ENCODE results near the gene ASIC4.

ASIC4 gene

GRCh38 chr2:219571311-219572236, 57.3 kb downstream of the ASIC4 start, which contains the start of gene OBSL1:
OBSL1 (minus strand) TSS chr2:219571539; CDS start chr2:219571232, 307 bp downstream.
- no peaks in the 10 kb centered on the region for H3K27me3 ChIP-seq (replicated peaks in 2 of 5; ENCODE audit: control insufficient read depth in 4 of 5, insufficient read depth in 5 of 5, low read length in 4 of 5)
- no peaks in the 10 kb centered on the region for H3K9me3 ChIP-seq (ENCODE audit: control extremely low read depth in 1 of 5, control insufficient read depth in 4 of 5, insufficient read depth in 2 of 5, low read depth in 1 of 5, low read length in 4 of 5)
- peak within 1 kb of the TSS; percentile 53 to 86 (median 69) for H3K4me3 ChIP-seq (ENCODE audit: control insufficient read depth in 1 of 7, extremely low read depth in 1 of 7, insufficient read depth in 4 of 7, low read depth in 2 of 7, low read length in 6 of 7)
- WGBS (ENCODE audit: insufficient coverage) = 7% methylated on average over 34 of the region's 42 CpGs
- CTCF ChIA-PET = interaction anchor here (0.7 to 2.2 kb wide), 10 partner anchors 11 to 72 kb away, joined by 3 to 18 read pairs (median 6); partner anchors contain the start of genes CHPF and TMEM198
- POLR2A ChIA-PET = interaction anchor here (0.8 to 1.6 kb wide), 4 partner anchors 11 to 26 kb away, joined by 3 to 6 read pairs (median 3); partner anchors contain the start of gene STK11IP
- peak; percentile 52 to 63 (median 59) for DNase-seq
- H3K27ac ChIP-seq (ENCODE audit: insufficient read depth in 1 of 2, low read depth in 1 of 2, low read length in 2 of 2, poor library complexity in 1 of 2, severe bottlenecking in 2 of 2) = peak within 1 kb of the TSS in 1 of 2 experiments; percentile 58
- peaks cover 0 to 22% (median 13%) of the 10 kb centered on the region in 4 experiments for H3K36me3 ChIP-seq (ENCODE audit: control insufficient read depth in 4 of 4, insufficient read depth in 4 of 4, low read length in 3 of 4)
- peaks cover 0 to 17% (median 15%) of the 10 kb centered on the region in 4 experiments for H3K4me1 ChIP-seq (ENCODE audit: control extremely low read depth in 1 of 4, control insufficient read depth in 4 of 4, insufficient read depth in 4 of 4, low read length in 3 of 4)

- H3K27ac ChIP-seq (ENCODE audit: insufficient read depth in 1 of 2, low read depth in 1 of 2, low read length in 2 of 2, poor library complexity in 1 of 2, severe bottlenecking in 2 of 2) = peak within 1 kb of the TSS in 1 of 2 experiments; percentile 58
These were observed 58.1 kb downstream of the ASIC4 start, which contains the start of gene INHA for GRCh38 chr2:219572237-219573001. INHA (plus strand) TSS chr2:219572310; CDS start chr2:219572375, 65 bp downstream.

GRCh38 chr2:219573166-219573565, 58.9 kb downstream of the ASIC4 start:
- Histone ChIP-seq H3K27ac (ENCODE audit: insufficient read depth in 1 of 2, low read depth in 1 of 2, low read length in 2 of 2, poor library complexity in 1 of 2, severe bottlenecking in 2 of 2) (no peak overlapping the region), H3K4me3 (ENCODE audit: control insufficient read depth in 1 of 7, extremely low read depth in 1 of 7, insufficient read depth in 4 of 7, low read depth in 2 of 7, low read length in 6 of 7) (no peak overlapping the region), H3K4me1 (ENCODE audit: control extremely low read depth in 1 of 4, control insufficient read depth in 4 of 4, insufficient read depth in 4 of 4, low read length in 3 of 4) (peaks cover 0 to 17% (median 15%) of the 10 kb centered on the region in 4 experiments), H3K27me3 (replicated peaks in 2 of 5; ENCODE audit: control insufficient read depth in 4 of 5, insufficient read depth in 5 of 5, low read length in 4 of 5) (peaks cover 0 to 4% (median 0%) of the 10 kb centered on the region in 5 experiments), H3K36me3 (ENCODE audit: control insufficient read depth in 4 of 4, insufficient read depth in 4 of 4, low read length in 3 of 4) (peaks cover 0 to 7% (median 4%) of the 10 kb centered on the region in 4 experiments), H3K9me3 (ENCODE audit: control extremely low read depth in 1 of 5, control insufficient read depth in 4 of 5, insufficient read depth in 2 of 5, low read depth in 1 of 5, low read length in 4 of 5) (no peaks in the 10 kb centered on the region)
- POLR2A ChIA-PET = no interaction called here
- 98% methylated on average over 5 of the region's 5 CpGs for WGBS (ENCODE audit: insufficient coverage)
- DNase-seq = no peak
- CTCF ChIA-PET = interaction anchor here (1.0 kb wide), 1 partner anchor 15 kb away, joined by 3 read pairs; no protein-coding TSS in a partner anchor

More at GRCh38 chr2:219572237-219573001, 58.1 kb downstream of the ASIC4 start, which contains the start of gene INHA:
- Histone ChIP-seq H3K9me3 (ENCODE audit: control extremely low read depth in 1 of 5, control insufficient read depth in 4 of 5, insufficient read depth in 2 of 5, low read depth in 1 of 5, low read length in 4 of 5) (no peaks in the 10 kb centered on the region), H3K4me1 (ENCODE audit: control extremely low read depth in 1 of 4, control insufficient read depth in 4 of 4, insufficient read depth in 4 of 4, low read length in 3 of 4) (peaks cover 0 to 17% (median 15%) of the 10 kb centered on the region in 4 experiments), H3K27me3 (replicated peaks in 2 of 5; ENCODE audit: control insufficient read depth in 4 of 5, insufficient read depth in 5 of 5, low read length in 4 of 5) (peaks cover 0 to 4% (median 0%) of the 10 kb centered on the region in 5 experiments), H3K36me3 (ENCODE audit: control insufficient read depth in 4 of 4, insufficient read depth in 4 of 4, low read length in 3 of 4) (peaks cover 0 to 14% (median 8%) of the 10 kb centered on the region in 4 experiments), H3K4me3 (ENCODE audit: control insufficient read depth in 1 of 7, extremely low read depth in 1 of 7, insufficient read depth in 4 of 7, low read depth in 2 of 7, low read length in 6 of 7) (peak within 1 kb of the TSS; percentile 13 to 86 (median 69))
- 93% methylated on average over 12 of the region's 13 CpGs for WGBS (ENCODE audit: insufficient coverage)
- DNase-seq = no peak
- CTCF ChIA-PET = interaction anchor here (0.7 to 2.2 kb wide), 5 partner anchors 15 to 69 kb away, joined by 3 to 13 read pairs (median 3); partner anchors contain the start of genes CHPF and TMEM198
- POLR2A ChIA-PET = no interaction called here

GRCh38 chr2:219574484-219575311, 60.4 kb downstream of the ASIC4 start:
- CTCF ChIA-PET = interaction anchor here (1.1 to 2.4 kb wide), 8 partner anchors 10 to 45 kb away, joined by 3 to 10 read pairs (median 4); partner anchors contain the start of gene STK11IP
- WGBS (ENCODE audit: insufficient coverage) = 95% methylated on average over 21 of the region's 22 CpGs
- H3K4me3 ChIP-seq (ENCODE audit: control insufficient read depth in 1 of 7, extremely low read depth in 1 of 7, insufficient read depth in 4 of 7, low read depth in 2 of 7, low read length in 6 of 7) = no peak overlapping the region
- peaks cover 0 to 19% (median 15%) of the 10 kb centered on the region in 4 experiments for H3K4me1 ChIP-seq (ENCODE audit: control extremely low read depth in 1 of 4, control insufficient read depth in 4 of 4, insufficient read depth in 4 of 4, low read length in 3 of 4)
- H3K27ac ChIP-seq (ENCODE audit: insufficient read depth in 1 of 2, low read depth in 1 of 2, low read length in 2 of 2, poor library complexity in 1 of 2, severe bottlenecking in 2 of 2) = no peak overlapping the region
- H3K9me3 ChIP-seq (ENCODE audit: control extremely low read depth in 1 of 5, control insufficient read depth in 4 of 5, insufficient read depth in 2 of 5, low read depth in 1 of 5, low read length in 4 of 5) = no peaks in the 10 kb centered on the region
- POLR2A ChIA-PET = no interaction called here
- no peak for DNase-seq
- peaks cover 0 to 3% (median under 1%) of the 10 kb centered on the region in 4 experiments for H3K36me3 ChIP-seq (ENCODE audit: control insufficient read depth in 4 of 4, insufficient read depth in 4 of 4, low read length in 3 of 4)
- peaks cover 0 to 4% (median 0%) of the 10 kb centered on the region in 5 experiments for H3K27me3 ChIP-seq (replicated peaks in 2 of 5; ENCODE audit: control insufficient read depth in 4 of 5, insufficient read depth in 5 of 5, low read length in 4 of 5)

GRCh38 chr2:219575566-219576504, 61.6 kb downstream of the ASIC4 start:
- no peak for DNase-seq
- Histone ChIP-seq H3K9me3 (ENCODE audit: control extremely low read depth in 1 of 5, control insufficient read depth in 4 of 5, insufficient read depth in 2 of 5, low read depth in 1 of 5, low read length in 4 of 5) (no peaks in the 10 kb centered on the region), H3K27ac (ENCODE audit: insufficient read depth in 1 of 2, low read depth in 1 of 2, low read length in 2 of 2, poor library complexity in 1 of 2, severe bottlenecking in 2 of 2) (no peak overlapping the region), H3K36me3 (ENCODE audit: control insufficient read depth in 4 of 4, insufficient read depth in 4 of 4, low read length in 3 of 4) (no peaks in the 10 kb centered on the region), H3K4me3 (ENCODE audit: control insufficient read depth in 1 of 7, extremely low read depth in 1 of 7, insufficient read depth in 4 of 7, low read depth in 2 of 7, low read length in 6 of 7) (no peak overlapping the region), H3K4me1 (ENCODE audit: control extremely low read depth in 1 of 4, control insufficient read depth in 4 of 4, insufficient read depth in 4 of 4, low read length in 3 of 4) (peaks cover 0 to 11% (median 7%) of the 10 kb centered on the region in 4 experiments), H3K27me3 (replicated peaks in 2 of 5; ENCODE audit: control insufficient read depth in 4 of 5, insufficient read depth in 5 of 5, low read length in 4 of 5) (peaks cover 0 to 4% (median 0%) of the 10 kb centered on the region in 5 experiments)
- ChIA-PET CTCF (interaction anchor here (1.2 to 2.4 kb wide), 4 partner anchors 14 to 34 kb away, joined by 3 to 10 read pairs (median 7); partner anchors contain the start of gene STK11IP), POLR2A (no interaction called here)
- WGBS (ENCODE audit: insufficient coverage) = 96% methylated on average over 5 of the region's 6 CpGs
